HepG2 (cell line): ENCODE results near the gene SYNJ2. TPM values are rescaled to one million over a fixed set of nuclear protein-coding genes. Genes with fewer than 3 reads are reported as not detected.

ENCODE experiments used
- ARID2 ChIP-seq: sonication (generic); formaldehyde crosslinking; IDR thresholded peaks from 2 replicates; pipeline ENCODE4 v1.8.1; 2022; ENCODE audit warnings: mild to moderate bottlenecking, missing genetic modification reagents, borderline replicate concordance
- DR1 ChIP-seq: sonication (generic); formaldehyde crosslinking; IDR thresholded peaks from 2 replicates; pipeline ENCODE4 v1.8.0; 2021; ENCODE audit warnings: mild to moderate bottlenecking, missing genetic modification reagents, inconsistent platforms
- HNRNPH1 ChIP-seq: fragments of 200-400 bp; formaldehyde crosslinking; optimal IDR thresholded peaks from 2 replicates; pipeline ENCODE3; 2017; ENCODE audit warnings: mild to moderate bottlenecking, low read depth, low read length
- HOXA9 ChIP-seq: sonication (generic); formaldehyde crosslinking; IDR thresholded peaks from 2 replicates; pipeline ENCODE4 v1.8.1; 2022; ENCODE audit warnings: missing genetic modification reagents, mild to moderate bottlenecking, moderate library complexity, borderline replicate concordance
- SNAPC2 ChIP-seq: sonication (generic); formaldehyde crosslinking; IDR thresholded peaks from 2 replicates; pipeline ENCODE4 v1.8.1; 2022; ENCODE audit warnings: mild to moderate bottlenecking, missing genetic modification reagents
- SP140L ChIP-seq: sonication (generic); formaldehyde crosslinking; IDR thresholded peaks from 2 replicates; pipeline ENCODE4 v1.4.0; 2020; ENCODE audit warnings: missing genetic modification reagents, borderline replicate concordance
- SRY ChIP-seq: sonication (generic); formaldehyde crosslinking; IDR thresholded peaks from 2 replicates; pipeline ENCODE4 v1.8.0; 2022; ENCODE audit warnings: mild to moderate bottlenecking, missing genetic modification reagents
- ZBTB1 ChIP-seq: sonication (generic); formaldehyde crosslinking; IDR thresholded peaks from 2 replicates; pipeline ENCODE4 v1.4.0; 2020; ENCODE audit warnings: missing genetic modification reagents, borderline replicate concordance
- ZBTB44 ChIP-seq: sonication (generic); formaldehyde crosslinking; IDR thresholded peaks from 2 replicates; pipeline ENCODE4 v1.4.0; 2020; ENCODE audit warnings: missing genetic modification reagents
- ZC3H4 ChIP-seq: sonication (generic); formaldehyde crosslinking; IDR thresholded peaks from 2 replicates; pipeline ENCODE4 v1.4.0; 2020; ENCODE audit warnings: missing genetic modification reagents, borderline replicate concordance
- ZNF234 ChIP-seq: sonication (generic); formaldehyde crosslinking; conservative IDR thresholded peaks from 2 replicates; pipeline ENCODE4 v1.5.1; 2020; ENCODE audit warnings: mild to moderate bottlenecking, missing genetic modification reagents
- ZNF720 ChIP-seq: sonication (generic); formaldehyde crosslinking; IDR thresholded peaks from 2 replicates; pipeline ENCODE4 v1.4.0; 2020; ENCODE audit warnings: missing genetic modification reagents
- ZNF747 ChIP-seq: sonication (generic); formaldehyde crosslinking; IDR thresholded peaks from 2 replicates; pipeline ENCODE4 v1.8.1; 2023; ENCODE audit warnings: missing genetic modification reagents, mild to moderate bottlenecking, borderline replicate concordance
- ZSCAN30 ChIP-seq: sonication (generic); formaldehyde crosslinking; IDR thresholded peaks from 2 replicates; pipeline ENCODE4 v1.5.0; 2020; ENCODE audit warnings: mild to moderate bottlenecking, missing genetic modification reagents
- polyA plus RNA-seq, 8 experiments: library from polyadenylated mRNA; depleted of rRNA in 3 of 8; stranded (reverse) in 7 of 8; unstranded in 1 of 8; fragments of >200 nt; fragmentation: Illumina TruSeq in 4 of 8; extraction: Trizol in 4 of 8; gene quantifications; 2 replicates each; pipeline versions ENCODE4 v1.2.1 to v1.2.3, GENCODE V29; 2011 to 2016; ENCODE audit warnings: low read depth in 4 of 8, missing spikeins in 1 of 8, mixed read lengths in 1 of 8; ENCODE audit not compliant: insufficient read depth in 1 of 8
- total RNA-seq, 5 experiments: library from RNA; depleted of rRNA; stranded (reverse); fragments of >200 nt; fragmentation: Illumina TruSeq; extraction: Trizol; gene quantifications; 2 replicates each; pipeline ENCODE4 v1.2.3, GENCODE V29; 2016; ENCODE audit warnings: low read depth in 1 of 5
- TF ChIP-seq, protein P1 (sequence below): sonication (generic); formaldehyde crosslinking; IDR thresholded peaks from 2 replicates; pipeline ENCODE4 v1.5.1; 2020; ENCODE audit warnings: missing genetic modification reagents, mild to moderate bottlenecking, borderline replicate concordance
- TF ChIP-seq, protein P2 (sequence below): sonication (generic); formaldehyde crosslinking; IDR thresholded peaks from 2 replicates; pipeline ENCODE4 v1.9.0; 2021; ENCODE audit warnings: missing genetic modification reagents, mild to moderate bottlenecking, borderline replicate concordance

SYNJ2 gene
- total and polyA plus RNA-seq, 2 of the 13 experiments (the other 11 are each of a cell fraction or from before 2014, with no cell fraction given) = 39.1 to 57.6 TPM

- TF ChIP-seq, protein P1, sequence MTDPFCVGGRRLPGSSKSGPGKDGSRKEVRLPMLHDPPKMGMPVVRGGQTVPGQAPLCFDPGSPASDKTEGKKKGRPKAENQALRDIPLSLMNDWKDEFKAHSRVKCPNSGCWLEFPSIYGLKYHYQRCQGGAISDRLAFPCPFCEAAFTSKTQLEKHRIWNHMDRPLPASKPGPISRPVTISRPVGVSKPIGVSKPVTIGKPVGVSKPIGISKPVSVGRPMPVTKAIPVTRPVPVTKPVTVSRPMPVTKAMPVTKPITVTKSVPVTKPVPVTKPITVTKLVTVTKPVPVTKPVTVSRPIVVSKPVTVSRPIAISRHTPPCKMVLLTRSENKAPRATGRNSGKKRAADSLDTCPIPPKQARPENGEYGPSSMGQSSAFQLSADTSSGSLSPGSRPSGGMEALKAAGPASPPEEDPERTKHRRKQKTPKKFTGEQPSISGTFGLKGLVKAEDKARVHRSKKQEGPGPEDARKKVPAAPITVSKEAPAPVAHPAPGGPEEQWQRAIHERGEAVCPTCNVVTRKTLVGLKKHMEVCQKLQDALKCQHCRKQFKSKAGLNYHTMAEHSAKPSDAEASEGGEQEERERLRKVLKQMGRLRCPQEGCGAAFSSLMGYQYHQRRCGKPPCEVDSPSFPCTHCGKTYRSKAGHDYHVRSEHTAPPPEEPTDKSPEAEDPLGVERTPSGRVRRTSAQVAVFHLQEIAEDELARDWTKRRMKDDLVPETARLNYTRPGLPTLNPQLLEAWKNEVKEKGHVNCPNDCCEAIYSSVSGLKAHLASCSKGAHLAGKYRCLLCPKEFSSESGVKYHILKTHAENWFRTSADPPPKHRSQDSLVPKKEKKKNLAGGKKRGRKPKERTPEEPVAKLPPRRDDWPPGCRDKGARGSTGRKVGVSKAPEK (CRISPR knock-in tag) = no peak
- TF ChIP-seq HNRNPH1 (no peak), ZBTB44 (no peak), ZNF747 (CRISPR knock-in tag) (no peak), SP140L (no peak), ZNF720 (CRISPR knock-in tag) (no peak), SNAPC2 (CRISPR knock-in tag) (no peak), DR1 (CRISPR knock-in tag) (no peak; the same call in 1 of the 2 replicates), ZSCAN30 (CRISPR knock-in tag) (no peak), ZC3H4 (CRISPR knock-in tag) (no peak), ZBTB1 (CRISPR knock-in tag) (no peak), ARID2 (CRISPR knock-in tag) (no peak), SRY (CRISPR knock-in tag) (no peak), HOXA9 (CRISPR knock-in tag) (no peak), ZNF234 (no peak)
- TF ChIP-seq, protein P2, sequence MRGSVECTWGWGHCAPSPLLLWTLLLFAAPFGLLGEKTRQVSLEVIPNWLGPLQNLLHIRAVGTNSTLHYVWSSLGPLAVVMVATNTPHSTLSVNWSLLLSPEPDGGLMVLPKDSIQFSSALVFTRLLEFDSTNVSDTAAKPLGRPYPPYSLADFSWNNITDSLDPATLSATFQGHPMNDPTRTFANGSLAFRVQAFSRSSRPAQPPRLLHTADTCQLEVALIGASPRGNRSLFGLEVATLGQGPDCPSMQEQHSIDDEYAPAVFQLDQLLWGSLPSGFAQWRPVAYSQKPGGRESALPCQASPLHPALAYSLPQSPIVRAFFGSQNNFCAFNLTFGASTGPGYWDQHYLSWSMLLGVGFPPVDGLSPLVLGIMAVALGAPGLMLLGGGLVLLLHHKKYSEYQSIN (CRISPR knock-in tag) = no peak
Measured at GRCh38 chr6:158049055-158050028, 67.7 kb downstream of the SYNJ2 start (continued).
